HG03280 (cell line): ENCODE measurements around the gene RERE.
"Not testable (repeated sequence)": the region's sequence is repeated elsewhere in the genome, so short reads cannot be mapped to it uniquely, and the experiment has no call there.

Source experiments
- ATAC-seq: cut with Tn5 transposase; IDR thresholded peaks from one replicate; pipeline ENCODE4 v1.9.1; 2021; ENCODE audit warnings: mild to moderate bottlenecking, moderate library complexity; ENCODE audit not compliant: unreplicated experiment

Gene RERE

DNA sequence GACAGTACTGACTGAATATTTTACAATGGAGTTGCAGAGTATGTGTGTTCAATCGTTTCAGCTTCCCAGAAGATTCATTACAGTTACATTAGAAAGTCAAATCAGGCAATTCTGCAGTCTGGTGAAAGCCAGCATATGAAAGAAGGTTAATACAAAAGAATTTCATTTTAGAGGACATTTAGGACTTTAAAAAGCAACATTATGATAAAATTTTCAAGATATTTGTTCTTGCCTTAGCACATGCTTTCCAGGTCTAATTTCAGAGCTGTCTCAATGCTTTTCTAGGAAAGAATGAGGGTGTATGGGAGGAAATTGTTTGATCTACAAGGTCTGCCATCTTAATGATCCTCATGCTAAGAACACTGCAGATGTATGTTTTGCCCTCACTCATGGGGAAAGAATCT, 63.2 kb downstream of the RERE start:
- no peak for ATAC-seq

DNA sequence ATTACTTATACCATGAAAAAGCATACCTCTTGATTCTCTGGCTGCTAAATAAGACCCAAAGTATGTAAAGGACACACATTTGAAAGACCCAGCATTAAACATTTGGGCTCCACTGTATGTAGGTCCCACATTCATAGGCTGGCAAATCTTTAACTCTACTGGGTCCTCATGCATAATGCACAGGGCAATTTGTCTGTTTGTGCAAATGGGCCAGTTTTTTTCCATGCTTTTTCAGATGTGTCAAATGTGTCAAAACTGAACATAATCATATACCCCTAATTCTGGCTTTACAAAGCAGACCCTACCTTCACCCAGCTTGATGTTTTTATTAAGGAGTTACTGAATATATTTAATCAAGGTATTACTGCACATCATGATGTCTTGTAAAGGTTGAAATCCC, 63.7 kb downstream of the RERE start:
- no peak for ATAC-seq

DNA sequence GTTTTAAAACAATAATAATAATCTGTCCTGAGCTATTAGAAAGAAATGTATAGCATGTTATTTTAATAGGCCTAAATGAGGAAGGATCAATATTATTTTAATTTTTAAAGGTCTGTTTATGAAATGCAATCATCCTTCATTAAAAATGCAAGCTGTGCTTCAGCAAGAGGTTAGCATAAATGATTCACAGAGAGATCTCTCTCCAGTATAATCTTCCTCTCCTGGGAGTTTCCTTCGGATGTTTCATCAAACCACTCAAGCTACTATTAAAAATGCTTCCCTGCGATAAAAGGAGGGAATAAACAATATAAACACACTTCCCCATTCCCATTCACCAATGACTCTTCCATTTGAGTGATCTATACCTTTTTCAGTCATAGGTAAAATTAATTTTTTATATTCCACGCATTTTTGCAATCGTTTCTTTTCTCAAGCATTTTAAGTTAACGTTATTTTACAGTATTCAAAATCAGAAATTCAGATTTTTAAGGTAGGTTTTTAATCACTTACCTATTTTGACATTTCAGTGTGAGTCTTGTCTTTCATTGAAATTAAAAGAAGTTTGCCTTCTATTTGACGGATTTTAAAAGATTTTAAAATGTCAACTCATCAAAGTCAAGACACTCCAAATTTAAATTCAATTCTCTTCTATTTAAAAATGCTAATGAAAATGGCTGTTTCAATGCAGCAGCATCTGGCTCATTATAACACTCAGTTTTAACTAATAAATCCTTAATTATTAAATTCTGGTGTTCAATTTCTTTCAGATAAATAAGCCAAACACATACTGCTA, 64.3 kb downstream of the RERE start:
- no peak for ATAC-seq

DNA sequence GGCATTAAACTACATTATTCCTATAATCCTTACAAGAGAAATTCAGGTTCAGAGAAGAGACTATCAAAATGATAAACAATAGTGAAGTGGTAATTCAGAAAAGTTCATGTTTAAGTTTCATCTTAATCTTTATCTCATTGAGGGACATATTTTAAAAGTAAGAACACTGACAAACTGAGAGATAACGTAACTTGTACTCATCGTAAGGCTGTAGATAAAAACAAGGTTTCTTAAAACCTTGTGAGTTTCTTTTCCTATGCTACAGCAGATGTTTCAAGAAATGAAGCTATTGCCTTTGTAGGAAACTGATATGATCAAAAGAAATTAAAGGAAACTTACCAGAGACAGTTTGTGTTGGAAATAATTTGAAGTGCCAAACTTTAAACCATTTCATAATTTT, 65.0 kb downstream of the RERE start:
- no peak for ATAC-seq

DNA sequence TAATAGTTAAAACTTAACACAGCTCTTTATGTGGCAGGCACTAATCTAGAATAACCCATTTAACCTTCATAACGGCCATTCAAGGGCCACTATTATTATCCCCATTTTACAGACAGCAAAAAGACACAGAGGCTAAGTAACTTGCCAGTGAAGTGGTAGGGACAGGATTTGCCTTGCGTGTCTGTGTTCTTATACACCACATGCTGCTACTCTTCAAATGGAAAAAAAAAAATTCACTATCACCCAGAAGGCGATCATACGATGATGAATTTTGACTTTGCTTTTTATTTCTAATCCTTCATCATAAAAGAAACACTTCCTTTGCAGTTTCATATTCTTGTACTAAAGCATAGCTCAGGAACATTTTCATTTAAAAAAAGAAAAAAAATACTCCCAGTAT, 65.5 kb downstream of the RERE start:
- no peak for ATAC-seq

DNA sequence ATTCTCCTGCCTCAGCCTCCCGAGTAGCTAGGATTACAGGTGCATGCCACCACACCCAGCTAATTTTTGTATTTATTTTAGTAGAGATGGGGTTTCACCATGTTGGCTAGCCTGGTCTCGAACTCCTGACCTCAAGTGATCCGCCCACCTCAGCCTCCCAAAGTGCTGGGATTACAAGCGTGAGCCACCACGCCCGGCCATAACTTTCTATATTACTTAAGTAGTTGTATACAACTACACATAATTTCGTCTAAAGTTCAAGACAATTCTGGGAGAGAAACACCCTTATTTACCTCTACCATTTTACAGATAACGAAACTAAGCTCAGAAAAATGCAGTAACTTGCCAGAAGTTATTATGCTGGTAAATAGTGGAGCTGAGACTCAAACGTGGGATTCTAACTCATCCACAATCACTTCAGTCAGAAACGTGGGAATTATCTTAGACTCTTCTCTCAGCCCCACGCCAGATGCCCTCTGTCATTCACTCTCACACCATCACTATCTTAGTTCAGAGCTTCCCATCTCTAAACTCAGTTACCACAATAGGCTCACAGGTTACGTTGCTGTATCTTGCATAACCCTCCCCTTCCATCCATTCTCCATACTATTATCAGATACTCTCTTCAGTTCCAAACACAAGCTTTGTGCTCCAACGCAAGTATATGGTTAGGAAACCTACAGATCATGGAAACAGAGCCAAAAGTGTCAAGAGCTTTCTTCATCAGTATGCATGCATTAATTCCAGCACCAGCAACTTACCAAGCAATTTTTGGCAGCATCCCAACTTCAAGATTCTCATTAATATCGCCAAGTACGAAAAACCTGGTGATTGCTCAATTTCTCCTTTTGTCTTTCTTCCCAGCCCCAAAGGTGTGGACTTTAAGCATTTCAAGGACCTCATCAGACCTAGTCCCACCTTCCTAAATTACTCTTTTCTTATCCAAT, 69.3 kb downstream of the RERE start:
- ATAC-seq = no peak

DNA sequence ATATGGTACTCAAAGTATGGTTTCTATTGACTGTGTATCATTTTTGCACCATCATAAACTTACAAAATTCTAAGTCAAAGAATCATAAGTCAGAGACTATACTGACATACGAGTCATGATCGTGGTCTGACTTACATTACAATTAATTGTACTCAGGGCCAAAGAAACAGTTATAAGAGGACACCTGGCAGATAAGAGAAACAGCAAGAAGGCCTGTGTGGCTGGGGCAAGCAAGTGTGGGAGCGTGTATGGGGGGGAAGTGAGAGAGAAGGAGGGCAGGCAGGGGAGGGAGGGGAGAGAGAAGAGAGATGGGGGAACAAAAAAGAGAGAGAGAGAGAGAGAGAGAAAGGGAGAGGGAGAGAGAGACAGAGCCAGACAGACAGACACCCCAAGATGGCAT, 70.9 kb downstream of the RERE start:
- ATAC-seq = no peak

DNA sequence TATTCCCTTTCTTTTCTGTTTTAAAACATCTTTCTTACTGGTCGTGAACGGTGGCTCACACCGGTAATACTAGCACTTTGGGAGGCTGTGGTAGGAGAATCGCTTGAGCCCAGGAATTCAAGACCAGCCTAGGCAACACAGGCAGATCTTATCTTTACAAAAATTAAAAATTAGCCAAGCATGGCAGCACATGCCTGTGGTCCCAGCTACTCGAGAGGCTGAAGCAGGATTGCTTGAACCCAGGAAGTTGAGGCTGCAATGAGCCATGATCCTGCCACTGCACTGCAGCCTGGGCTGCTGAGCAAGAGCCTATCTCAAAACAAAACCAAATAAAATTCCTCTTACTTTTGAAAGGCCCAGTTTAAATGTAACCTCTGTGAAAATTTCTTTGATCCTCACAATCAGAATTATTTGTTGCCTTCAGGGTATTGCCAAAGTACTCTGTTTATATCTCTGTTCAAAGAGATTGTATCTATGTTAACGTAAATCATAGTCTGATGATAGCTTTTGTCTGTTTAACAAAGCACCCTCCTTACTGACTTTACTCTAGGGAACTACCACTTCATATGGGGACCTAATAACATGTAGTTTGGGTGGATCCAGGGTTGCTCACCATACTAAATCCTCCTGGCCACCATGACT, 71.6 kb downstream of the RERE start:
- ATAC-seq = no peak

DNA sequence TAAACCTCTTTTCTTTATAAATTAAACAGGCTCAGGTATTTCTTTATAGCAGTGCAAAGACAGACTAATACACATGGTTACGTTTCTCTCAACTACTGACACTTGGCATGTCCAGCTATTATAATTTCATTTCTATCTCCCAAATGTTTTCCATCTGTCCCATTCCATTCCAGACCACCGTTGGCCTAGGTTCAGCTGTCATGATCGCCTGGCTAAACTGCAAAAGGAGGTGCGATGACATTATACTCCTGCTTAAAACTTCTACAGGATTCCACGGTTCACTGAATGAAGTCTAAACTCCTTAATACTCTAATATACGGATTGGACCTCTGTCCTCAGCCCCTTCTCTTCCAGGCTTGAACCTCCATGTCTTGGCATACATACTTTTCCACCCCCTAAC, 72.1 kb downstream of the RERE start:
- no peak for ATAC-seq

DNA sequence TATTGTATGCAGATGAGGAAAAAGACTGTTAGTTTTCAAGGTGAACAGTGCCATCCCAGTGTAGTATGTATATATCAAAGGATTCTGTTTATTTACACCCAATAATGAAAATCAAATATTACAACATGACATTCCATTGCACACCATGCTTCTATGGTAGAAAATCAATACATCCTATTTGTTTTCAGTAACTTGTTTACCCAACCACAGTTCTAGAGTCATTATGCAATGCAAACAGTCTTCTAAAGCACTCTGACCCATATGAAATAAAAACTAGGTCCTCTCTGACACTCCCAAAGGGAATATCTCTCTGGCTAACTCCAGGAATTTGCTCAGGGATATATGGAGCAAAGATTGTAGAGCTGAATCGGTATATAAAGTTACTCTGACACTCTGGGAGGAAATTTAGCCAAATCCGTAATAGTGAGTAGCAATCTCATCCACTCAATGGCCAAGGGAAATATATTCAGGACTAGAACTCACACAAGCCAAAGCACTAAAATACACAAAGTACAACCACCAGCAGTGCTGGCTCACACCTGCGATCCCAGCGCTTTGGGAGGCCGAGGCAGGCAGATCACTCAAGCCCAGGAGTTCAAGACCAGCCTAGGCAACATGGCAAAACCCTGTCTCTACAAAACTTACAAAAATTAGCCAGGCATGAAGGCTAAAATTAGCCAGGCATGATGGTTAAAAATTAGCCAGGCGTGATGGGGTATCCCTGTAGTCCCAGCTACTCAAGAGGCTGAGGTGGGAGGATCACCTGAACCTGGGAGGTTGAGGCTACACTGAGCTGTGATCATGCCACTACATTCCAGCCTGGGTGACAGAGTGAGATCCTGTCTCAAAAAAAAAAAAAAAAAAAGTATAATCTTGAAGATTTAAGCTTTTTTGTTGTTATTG, 75.2 kb downstream of the RERE start:
- ATAC-seq = no peak

DNA sequence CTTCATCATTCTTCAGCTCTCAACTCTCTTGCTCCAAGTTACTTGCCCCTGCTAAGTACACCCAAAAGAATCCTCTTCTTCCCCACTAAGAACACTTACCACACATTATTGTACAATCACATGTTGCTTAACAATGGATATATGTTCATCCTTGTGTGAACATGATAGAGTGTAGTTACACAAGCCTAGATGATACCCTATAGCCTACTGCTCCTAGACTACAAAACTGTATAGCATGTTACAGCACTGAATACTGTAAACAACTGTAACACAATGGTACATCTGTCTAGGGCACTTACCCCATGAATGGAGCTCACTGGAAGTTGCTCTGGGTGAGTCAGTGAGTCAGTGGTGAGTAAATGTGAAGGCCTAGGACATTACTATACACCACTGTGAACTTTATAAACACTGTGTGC, 77.4 kb downstream of the RERE start:
- ATAC-seq = no peak

DNA sequence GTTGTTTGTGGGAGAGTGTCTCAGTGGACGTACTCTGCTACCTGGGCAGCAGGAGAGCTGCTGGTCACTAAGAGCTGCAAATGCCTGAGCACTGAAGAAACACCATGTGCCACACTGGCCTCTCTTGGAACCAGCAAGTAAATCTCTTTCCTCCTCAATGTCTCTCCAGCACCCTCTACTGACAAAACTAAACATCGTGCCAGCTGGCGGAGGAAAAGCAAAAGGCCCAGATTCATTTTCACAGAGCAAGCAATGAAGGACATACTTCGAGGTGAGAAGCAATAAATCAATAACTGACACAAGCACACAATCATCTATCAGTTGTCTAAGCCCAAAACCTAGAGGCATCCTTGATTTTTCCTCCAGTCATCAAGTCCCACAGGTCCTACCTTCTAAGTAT, 78.1 kb downstream of the RERE start:
- no peak for ATAC-seq

DNA sequence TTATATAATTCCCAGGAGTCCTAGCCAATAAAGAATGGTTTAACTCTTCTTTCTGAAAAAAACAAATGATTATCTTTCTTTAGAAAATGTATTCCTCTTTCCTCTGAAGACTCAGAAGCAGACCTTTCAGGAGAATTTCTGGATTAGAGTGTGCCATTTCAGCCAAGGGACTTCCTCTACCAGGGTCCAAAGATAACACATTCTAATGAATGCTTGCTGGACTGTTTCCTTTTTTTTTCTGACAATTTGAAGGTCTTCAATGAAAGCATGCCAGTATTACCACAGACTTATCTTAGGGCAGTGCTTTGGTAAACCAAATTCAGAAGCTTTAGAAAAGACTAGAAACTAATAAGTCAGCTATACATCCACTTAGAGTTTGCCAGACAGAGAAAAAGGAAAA, 80.5 kb downstream of the RERE start:
- no peak for ATAC-seq

DNA sequence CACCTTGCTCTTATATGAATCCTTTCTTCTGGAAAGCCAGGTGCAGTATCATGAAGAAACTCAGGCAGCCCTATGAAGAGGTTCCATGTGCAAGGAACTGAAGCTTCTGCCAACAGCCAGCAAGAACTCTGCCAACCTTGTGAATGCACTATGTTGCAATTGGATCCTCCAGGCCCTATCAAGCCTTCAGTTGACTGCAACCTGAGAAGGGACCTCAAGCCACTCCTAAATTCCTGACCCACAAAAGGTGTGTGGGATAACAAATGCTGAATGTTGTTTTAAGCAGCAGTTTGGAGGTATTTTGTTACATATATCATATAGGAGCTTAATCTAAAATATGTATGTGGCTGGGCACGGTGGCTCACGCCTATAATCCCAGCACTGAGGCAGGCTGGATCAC, 84.0 kb downstream of the RERE start:
- ATAC-seq = no peak

DNA sequence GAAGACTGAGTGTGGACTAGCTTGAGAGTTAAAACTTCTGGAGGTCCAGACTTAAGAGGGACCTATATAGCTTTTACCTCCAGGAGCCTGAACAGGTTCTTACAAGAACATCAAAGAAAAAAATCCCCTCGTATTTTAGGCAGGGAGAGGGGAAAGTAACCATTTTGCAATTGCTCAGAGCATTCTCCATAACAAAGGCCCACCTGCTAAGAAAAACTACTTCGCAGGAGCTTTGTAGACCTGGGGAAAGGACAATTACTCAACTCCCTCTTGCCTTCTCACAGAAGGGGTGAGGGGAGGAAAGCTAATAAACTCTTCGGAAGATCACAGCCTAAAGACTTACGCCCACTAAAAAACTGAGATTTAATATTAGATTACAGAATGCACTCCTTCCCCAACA, 86.3 kb downstream of the RERE start:
- ATAC-seq = no peak

DNA sequence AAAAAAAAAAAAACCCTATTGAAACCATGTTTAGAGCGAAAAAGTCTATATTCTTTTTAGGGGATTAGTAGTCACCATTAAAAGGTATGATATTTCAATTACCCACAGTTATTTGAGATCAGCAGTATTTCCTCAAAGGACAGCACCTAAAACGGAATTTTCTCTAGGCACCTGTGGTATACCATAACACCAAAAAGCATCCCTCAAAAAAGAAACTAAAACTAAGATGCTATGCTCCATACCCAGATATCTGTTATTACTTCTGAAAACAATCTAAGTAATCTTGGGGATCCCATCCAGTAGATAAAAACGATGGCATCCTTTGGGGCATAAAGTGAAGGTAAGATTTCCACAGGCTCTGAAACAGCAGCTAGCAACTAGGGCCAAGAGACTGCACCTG, 89.0 kb downstream of the RERE start:
- ATAC-seq = no peak

DNA sequence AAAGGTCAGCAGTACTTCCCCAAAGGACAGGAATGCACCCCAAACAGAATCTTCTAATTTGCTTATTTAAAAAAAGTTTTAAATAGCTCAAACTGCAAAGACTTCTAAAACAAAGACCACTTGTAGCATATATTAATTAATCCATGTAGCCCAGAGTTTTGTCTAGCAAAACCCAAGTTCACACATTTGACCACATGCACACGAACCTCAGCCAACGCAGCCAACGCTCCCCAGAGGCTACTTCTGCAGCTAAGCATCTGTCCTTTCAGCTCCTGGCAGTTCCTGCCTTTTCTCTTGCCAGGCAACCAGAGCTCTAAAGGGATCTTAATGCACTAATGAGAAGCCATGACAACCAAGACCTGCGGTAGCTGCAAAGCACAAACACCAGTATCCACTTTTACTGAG, 89.6 kb downstream of the RERE start:
- ATAC-seq = no peak

DNA sequence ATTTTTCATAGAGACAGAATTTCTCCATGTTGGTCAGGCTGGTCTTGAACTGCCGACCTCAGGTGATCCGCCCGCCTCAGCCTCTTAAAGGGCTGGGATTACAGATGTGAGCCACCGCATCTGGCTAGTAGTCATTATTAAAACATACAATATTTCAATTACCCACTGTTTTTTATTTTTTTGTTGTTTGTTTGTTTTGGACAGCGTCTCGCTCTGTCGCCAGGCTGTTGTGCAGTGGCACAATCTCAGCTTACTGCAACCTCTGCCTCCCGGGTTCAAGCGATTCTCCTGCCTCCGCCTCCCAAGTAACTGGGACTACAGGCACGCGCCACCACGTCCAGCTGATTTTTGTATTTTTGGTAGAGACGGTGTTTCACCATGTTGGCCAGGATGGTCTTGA, 90.1 kb downstream of the RERE start:
- ATAC-seq = not testable (repeated sequence)

DNA sequence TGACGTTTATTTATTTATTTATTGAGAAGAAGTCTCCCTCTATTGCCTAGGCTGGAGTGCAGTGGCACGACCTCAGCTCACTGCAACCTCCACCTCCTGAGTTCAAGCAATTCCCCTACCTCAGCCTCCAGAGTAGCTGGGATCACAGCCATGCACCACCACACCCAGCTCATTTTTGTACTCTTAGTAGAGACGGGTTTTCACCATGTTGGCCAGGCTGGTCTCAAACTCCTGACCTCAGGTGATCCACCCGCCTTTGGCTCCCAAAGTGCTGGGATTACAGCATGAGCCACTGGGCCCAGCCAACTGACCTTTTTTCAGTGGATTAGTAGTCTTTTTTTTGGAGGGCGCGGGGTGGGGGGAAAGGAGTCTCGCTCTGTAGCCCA, 90.6 kb downstream of the RERE start:
- not testable (repeated sequence) for ATAC-seq

DNA sequence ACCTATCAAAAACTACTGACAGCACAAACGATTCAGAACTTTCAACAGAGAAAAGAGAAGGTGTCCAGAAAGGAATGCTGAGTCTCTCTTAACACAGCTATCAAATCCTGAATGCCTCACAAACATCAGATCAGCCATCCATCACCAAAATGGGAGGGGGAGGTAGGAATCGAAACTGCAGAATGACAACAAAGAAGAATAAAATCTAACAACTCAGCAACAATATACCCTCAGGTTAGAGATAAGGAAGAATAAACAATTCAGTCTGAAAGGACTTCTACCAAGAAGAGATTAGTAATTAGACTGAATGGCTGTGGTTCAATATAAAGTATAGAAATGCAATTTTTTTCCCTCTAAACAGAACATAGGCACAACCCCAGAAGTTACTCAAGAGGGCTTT, 94.4 kb downstream of the RERE start:
- no peak for ATAC-seq

DNA sequence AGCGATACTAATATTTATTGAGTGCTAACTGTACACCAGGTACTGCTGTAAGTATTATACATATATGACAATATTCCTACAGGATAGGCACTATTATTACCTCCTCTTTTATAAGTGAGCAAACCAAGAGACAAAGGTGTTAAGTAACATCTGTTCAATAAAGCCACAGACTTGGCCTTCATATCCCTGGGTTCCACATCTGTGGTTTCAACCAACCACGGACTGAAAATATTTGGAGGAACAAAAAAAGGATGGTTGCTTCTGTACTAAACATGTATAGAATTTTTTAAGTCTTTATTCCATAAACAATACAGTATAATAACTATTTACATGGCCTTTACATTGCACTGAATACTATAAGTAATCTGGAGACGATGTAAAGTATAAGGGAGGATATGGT, 95.1 kb downstream of the RERE start:
- ATAC-seq = no peak
